GM23248 (cell line): ENCODE data around the gene ZSWIM3.

ENCODE experiments used
- EZH2 ChIP-seq: fragments of 200-600 bp; sonication (generic); IDR thresholded peaks from 2 replicates; pipeline ENCODE4 v1.6.1; 2018; ENCODE audit warnings: antibody characterized with exemption, mild to moderate bottlenecking; ENCODE audit not compliant: insufficient read depth, poor library complexity, severe bottlenecking
- EZH2phosphoT487 ChIP-seq: fragments of 200-600 bp; sonication (generic); IDR thresholded peaks from 2 replicates; pipeline ENCODE4 v1.6.1; 2018; ENCODE audit warnings: antibody characterized with exemption, moderate library complexity, mild to moderate bottlenecking, low read depth; ENCODE audit not compliant: insufficient read depth

DNA sequence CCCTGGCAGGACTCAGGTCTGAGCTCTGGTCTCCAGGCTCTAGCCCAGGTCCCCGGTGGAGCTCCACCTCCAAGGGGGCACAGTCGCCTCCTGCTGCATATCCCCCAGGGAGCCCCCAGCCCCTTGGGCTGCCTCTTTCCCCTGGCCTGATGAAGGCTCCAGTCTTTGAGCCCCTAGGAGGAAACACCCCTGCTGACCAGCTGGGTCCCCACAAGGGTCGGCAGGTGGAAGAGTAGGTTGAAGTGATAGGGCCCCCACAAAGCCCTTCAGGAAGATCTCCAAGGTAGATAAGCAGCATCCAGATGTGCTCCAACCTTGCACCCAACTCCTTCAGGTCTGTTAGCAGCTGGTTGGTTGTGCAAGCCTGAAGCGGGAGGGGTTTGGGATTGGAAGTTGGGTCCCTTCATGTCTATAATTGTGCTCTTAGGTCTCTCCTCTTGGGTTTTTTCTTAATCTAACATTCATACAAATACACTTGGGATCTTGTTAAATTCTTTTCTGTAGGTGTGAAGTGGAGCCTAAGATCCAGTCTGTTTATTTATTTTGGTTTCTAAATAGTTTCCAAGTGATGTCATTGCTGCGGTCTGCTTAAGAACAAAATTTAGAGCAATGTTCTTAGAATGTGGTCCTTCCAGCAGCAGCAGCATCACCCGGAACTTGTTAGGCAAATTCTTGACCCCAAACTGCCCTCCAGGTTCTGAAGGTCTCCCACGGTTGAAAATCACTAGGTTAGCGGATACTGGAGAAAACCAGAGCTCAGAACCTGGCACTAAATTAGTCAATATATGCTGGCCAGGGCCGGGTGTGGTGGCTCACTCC lies 39.8 kb upstream of the ZSWIM3 start:
- TF ChIP-seq EZH2 (no peak), EZH2phosphoT487 (no peak)
